NCI-H226 (cell line): ENCODE results near the gene CD300LB.
"Not testable (repeated sequence)": the region's sequence is repeated elsewhere in the genome, so short reads cannot be mapped to it uniquely, and the experiment has no call there.

Experiments used
- DNase-seq: peaks from one replicate; pipeline ENCODE4 v3.0.0-alpha.2; 2015

CD300LB gene

DNA sequence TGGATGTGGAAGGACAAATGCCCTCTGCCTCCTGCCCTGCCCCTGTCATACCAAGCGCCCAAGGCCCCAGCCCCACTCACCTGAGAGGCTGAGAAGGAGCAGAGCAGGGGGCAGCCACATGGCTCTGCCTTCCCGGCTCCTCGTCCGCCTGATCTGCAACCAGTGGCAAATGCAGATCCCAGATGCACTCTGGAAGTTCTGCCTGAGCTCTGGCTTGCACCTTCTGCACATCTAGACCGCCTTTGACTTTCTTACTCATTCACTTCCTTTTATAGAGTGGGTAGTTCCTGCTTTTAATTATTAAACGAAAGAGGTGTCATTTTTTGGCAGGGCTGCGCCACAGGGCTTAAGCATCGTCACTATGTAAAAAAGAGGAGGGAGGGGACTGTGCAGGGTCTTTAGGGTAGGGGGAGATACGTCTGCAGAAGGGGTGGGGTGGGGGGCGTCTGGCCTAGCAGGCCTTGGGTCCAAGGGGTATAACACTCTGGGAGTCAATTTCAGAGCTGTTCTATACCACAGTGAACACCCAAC, at the start of gene CD300LB:
Gene CD300LB (minus strand): TSS at position 245 of the 531 bp plus-strand sequence. CDS start 125 bp downstream, at position 120.
- no peak for DNase-seq

DNA sequence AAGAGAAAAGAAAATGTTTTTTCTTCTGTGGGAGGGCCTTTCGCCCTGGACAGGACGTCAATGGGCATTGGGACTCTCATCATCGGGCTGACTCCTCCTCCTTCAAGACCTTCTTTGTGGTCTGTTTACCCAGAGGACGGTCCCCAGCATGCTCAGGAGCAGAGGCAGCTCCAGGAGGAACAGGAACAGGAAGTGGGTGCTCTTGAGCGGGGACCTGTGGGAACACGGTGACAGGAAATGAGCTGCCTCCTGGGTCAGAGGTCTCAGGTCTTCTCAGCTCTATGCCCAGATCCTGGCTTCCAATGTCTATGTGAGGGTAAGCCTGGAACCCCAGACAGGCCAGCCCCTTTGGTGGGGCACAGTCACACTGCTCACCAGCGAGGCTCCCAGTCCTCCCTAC, 48.6 kb upstream of the CD300LB start:
- DNase-seq, result no peak

DNA sequence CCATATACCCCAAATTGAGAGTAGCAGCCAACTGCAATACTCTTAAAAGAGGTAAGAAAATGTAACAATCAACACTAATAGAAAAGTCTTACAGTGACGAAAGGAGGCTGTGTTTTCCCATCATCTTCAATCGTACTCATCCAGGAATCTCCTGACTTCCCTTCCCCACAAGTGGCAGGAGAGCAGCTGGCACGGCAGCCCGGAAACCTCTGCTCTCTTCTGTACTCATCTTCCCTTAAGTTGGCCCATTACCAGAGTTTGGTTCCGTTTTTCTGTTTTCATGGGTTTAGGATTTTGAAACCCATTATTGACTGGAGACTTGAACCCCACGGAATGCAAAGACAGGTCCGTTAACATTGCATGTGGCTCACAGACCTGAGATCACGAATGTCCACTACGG, 47.7 kb upstream of the CD300LB start:
- DNase-seq, result no peak

DNA sequence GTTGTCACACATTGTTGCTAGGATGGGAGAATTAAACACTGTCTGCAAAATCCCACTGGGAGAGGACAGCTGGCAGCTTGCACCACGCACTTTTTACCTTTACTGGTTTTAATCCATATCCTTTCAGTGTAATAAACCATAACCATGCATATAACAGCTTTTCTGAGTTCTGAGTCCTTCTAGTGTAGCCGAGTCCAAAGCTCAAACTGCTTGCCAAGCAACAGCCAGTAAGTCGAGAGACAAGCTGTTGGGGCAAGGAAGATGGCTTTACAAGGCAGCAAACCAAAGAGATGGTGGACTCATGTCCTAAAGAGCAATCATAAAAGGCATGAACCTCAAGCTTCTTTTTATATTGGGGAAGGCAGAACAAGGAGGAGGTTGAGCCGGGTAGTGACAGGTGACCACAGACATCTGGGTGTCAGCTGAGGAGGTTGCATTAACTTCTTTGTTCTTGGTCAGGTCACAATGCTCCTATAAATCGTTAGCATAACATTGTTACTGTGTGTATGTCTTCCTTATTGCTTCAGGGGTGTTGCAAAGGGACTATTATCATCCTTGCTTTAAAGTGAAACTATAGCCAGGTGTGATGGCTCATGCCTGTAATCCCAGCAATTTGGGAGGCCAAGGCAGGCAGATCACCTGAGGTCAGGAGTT, 43.3 kb upstream of the CD300LB start:
- DNase-seq, result no peak

DNA sequence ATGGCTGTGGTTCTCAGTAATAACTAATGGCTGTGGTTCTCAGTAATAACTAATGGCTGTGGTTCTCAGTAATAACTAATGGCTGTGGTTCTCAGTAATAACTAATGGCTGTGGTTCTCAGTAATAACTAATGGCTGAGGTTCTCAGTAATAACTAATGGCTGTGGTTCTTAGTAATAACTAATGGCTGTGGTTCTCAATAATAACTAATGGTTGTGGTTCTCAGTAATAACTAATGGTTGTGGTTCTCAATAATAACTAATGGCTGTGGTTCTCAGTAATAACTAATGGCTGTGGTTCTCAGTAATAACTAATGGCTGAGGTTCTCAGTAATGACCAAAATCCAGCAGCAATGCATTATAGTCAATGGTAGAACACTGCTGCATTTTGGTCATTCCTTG, 42.4 kb upstream of the CD300LB start:
- DNase-seq, result not testable (repeated sequence)

DNA sequence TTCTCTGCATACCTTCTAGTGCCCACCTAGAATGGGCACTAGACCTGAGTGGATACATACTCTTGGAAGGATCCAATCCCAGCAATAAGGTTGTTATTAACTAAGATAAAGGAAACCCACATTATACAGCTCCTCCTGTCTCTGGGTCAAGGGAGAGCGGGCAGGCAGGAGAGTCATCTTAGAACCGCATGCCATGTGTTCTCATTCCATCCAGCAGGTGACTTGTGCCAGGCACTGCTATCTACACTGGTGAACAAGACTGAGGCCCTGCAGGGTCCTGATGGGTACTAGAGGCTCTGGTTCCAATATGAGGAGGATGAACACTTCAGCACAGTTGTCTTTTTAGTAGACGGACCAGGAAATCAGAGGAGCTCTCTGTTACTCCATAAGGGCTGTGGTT, 41.9 kb upstream of the CD300LB start:
- DNase-seq, result no peak

DNA sequence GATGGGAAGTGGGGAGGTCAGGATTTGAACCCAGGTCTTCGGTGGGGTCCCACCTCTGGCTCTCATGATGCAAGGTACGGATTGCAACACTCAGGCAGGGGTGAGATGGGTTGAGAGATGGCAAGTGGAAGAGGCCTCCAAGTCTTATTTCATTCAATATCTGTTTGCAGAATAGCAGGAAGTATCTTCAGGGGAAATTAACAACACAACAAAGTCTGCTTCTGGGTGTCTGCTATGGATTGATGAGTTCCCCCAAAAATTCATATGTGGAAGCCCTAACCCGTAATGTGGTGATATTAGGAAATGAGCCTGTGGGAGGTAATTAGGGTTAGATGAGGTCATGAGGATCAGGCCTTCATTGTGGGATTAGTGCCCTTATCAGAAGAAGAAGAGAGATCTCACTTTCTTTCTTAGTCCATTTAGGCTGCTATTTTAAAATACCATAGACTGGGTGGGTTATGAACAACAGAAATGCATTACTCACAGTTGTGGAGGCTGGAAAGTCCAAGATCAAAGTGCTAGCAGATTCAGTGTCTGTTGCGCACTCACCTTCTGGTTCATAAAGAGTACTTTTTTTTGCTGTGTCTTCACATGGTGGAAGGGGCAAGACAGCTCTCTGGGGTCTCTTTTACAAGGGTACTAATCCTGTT, 40.5 kb upstream of the CD300LB start:
- DNase-seq, result no peak

DNA sequence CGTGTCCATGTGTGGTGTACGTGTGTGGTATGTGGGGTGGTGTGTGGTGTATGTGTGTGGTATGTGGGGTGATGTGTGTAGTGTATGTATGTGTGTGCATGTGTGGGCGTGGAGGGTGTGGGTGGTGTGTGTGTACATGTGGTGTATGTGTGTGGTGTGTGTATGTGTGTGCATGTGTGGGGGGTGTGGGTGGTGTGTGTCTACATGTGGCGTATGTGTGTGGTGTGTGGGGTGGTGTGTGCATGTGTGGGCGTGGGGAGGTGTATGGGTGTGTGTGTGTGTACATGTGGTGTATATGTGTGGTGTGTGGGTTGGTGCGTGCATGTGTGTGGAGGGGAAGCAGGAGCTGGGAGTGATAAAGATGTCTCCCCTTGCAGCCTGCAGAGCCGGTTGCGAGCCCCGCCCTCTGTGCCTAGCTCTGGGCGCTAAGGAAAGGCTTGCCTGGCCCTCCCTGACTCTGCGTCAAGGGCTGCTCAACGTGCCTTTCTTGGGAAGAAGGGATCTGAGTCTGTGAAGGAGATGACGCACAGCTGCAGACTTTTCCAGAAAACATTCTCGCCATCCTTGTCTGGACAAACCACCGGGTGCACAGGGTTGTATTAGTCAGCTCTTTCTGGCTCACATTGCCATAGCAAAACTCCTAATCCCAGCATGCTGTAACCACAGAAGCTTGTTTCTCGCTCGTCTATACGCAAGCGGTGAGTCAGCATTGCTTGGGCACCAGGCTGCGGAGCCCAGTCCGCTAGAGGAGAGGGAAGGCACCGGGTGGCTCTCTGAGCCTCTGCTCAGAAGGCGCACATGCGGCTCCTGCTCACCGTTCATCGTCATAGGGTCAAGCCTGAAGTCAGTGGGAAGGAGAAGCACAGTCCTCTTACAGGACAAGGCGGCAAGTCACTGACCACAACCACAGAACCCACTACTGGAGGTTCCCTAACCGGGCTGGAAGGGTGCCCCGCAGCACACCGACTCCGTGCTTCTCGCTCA, 38.0 kb upstream of the CD300LB start:
- DNase-seq, result peak; percentile 99

DNA sequence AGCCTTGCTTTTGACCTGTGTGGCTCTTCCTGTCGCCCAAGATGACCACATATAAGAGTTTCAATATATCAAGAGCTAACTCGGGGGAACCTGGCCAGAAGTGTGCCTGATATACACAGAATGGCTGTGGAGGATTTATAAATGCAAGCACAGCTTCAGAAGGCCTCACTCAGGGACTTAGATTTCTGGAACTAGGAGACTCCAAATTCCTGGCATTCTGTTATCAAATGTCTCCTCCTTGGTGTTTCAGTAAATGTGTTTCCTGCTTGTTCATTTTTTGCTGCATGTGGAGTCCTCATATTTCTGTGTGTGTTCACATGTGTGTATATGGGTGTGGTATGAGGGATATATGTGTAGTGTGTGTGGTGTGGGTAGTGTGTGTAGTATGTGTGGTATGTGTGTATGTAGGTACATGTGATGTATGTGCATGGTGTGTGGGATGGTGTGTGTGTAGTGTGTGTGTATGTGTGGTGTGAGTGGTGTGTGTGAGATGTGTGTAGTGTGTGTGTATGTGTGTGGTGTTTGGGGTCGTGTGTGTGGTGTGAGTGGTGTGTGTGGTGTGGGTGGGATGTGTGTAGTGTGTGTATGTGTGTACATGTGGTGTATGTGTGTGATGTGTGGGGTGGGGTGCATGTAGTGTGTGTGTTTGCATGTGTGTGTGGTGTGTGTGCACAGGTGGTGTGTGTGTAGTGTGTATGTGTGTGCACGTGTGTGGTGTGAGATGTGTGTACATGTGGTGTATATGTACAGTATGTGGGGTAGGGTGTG, 37.0 kb upstream of the CD300LB start:
- peak; percentile 24 for DNase-seq

DNA sequence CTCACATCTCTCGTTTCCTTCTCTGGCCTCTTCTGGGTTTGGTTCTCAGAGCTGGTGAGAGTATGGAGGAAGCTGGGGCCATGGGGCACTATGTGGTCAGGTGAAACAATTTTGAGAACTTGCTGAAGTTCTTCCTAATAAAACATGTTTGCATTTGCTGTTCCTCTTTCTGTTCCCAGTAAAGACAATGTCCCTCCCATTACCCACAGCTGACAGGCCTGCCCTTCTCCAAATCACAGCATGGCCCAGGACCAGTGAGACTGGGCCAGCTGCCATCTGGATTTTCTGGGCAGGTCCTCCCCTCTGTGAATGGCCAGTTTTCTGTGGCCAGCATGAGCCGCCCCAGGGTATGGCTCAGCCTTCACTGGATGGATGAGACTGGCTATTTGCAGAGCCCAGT, 36.1 kb upstream of the CD300LB start, which contains the start of gene CD300H:
Gene CD300H (minus strand): TSS at position 113 of the 400 bp plus-strand sequence.
- no peak for DNase-seq

DNA sequence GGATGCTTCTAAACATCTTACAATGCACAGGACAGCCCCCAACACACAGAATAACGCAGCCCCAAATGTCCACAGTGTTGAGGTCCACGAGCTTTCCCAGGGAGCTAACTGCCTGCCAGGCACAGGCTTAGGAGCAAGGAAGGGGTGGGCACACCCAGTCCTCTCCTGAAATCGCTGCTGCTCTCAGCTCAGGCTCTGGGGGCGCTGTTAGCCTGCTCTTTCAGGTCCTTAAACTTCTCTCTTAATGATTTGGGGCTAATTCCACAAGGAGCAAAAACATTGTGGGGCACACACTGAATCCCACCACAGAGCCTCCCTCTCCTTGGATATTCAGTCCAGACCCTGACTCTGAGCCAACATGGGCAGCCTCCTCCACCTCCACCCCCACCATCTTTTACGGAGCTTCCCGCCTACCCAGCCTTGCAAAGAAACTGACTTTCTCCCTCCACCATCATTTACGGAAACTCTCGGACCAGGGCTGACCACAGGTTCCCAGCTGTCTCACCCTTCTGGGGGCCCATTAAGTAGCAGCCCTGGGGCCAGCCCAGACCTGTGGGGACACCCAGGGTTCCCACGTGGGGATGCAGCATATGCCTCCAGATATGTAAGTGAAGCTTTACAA, 35.0 kb upstream of the CD300LB start:
- no peak for DNase-seq

DNA sequence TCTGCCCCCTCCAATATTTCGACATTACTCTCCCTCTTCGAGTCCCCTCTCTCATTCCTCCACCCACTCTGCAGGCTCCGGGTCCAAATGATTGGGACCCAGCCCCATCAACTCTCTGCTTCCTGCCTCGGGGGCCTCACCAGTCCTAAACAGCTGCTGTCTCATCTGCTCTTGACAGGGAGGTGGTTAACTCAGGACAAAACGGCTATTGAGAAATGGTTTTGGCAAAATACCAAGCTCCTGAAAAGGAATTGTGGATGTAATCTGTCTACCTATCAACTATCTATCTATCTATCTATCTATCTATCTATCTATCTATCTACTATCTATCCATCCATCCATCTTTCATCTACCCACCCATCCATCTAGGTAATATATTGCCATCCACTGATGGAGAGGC, 33.9 kb upstream of the CD300LB start:
- DNase-seq, result no peak

DNA sequence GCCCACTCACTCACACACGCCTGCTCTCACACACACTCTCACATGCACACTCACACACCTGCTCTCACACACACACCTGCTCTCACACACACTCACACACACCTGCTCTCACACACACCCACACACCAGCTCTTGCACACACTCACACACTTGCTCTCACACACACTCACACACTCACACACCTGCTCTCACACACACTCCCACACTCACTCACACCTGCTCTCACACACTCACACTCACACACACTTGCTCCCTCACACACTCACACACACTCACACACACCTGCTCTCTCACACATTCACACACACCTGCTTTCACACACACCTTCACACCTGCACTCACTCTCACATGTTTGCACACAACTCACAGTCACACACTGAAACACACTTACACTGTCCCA, 32.1 kb upstream of the CD300LB start:
- no peak for DNase-seq

DNA sequence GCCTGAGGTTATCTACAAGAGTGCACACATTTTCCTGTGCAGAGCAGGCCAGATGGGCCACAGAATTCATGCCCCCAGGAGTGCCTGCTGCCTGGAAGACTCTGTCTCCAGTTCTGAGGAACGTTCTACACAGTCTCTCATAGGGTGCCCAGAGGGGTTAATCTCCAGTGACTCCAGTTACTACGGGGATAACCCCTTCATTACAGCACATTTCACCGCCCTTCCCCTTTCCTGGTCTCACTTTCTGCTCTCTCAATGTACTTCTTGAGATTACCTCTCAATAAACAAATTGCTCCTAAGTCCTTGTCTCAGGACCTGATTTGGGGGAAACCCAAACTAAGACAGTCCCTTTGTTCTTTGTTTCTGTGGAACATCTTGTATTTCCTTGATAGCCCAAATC, 30.3 kb upstream of the CD300LB start:
- DNase-seq, result no peak

DNA sequence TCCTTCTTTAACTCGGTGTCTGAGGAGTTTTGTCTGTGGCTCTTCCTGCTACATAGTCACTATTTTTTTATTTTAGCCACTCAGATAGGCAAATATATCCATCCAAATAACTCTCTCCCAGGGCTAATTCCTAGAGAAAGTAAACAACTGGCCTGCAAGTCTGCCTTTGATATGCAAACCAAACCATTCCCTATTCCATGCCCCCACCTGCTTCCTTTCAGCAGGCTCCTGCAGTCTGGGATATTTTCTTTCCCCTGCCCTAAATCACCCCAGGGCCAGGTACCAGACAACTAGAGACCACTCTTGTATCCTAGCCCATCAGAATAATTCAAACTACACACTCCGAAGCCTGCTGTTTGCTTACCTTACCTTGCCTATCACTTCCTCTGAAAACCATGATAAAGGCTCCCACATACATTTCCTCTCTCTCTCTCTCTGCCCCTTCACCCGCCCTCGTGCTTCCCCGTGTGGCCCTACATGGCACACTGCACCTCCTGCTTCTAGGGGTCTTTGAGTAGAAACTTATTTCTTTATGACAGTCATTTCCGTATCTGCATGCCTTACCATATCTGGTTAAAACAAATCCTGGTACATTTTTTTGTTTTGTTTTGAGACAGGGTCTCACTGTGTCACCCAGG, 27.7 kb upstream of the CD300LB start:
- no peak for DNase-seq

DNA sequence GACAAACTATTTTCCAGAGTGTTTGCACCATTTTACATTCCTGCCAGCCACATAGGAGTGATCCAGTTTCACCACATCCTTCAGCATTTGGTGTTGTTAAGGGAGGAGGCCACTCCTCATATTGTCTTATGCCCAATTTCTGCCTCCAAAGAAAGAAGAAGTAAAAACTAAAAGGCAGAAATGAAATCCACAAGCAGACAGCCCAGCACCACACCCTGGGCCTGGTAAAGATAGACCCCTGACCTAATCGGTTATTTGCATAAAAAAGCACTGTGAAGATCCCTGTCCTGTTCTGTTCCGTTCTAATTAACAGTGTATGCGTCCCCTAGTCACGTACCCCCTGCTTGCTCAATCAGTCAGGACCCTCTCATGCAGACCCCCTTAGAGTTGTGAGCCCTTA, 27.1 kb upstream of the CD300LB start:
- not testable (repeated sequence) for DNase-seq

DNA sequence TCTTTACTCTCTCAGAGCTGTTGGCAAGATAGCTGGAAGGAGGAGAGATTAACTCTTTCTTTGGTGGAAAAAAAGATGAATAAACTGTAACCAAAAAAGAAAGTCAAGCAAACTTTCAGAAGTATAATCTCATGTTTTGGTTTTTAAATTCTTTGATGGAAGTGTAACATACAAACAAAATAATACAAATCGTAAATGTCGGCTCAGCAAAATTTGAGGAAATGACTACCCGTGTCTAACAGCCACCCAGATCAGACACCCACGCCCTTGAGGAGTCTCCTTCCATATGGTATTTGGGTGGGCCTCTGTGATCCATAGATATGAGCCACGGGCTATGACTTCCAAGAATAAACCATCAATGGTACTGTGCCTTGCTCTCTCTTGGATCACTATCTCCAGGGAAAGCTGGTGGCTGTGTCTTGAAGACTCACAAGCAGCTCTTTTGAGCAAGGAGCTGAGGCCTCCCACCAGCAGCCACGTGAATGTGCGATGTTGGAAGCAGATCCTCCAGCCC, 24.2 kb upstream of the CD300LB start:
- no peak for DNase-seq

DNA sequence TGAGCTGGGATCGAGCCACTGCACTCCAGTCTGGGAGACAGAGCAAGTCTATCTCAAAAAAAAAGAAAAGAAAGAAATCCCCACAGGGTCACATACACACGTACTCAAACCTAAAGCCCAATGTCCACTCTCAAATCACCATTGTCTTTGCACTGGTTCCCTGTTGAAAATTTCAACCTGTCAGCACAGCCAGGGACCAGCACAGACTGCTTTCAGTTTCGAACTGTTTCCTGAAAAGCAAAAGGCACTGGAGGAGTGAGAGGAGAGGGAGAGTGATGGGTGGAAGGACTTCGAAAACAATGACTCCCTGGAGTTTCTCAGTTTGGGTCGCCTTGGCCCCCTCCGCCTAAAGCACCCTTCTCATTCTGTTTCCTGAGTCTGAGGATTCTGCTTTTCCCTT, 23.6 kb upstream of the CD300LB start:
- no peak for DNase-seq

DNA sequence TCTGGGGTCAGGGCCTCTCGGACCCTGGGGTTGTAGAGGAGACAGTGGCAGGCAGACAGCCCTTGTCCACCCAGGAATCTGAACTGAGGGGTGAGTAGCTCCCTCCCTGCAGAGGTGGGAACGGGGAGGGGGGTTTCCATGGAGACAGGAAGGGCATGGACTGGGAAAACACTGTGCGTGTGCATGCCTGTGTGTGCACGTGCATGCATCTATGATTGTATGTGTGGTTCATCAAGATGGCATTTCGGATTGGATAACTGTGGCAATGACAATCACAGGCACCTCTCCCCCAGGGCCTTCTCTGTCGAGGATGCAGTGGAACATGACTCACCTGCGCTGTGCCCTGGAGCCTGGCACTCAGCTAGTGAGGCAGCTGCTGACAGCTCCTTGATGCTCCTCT, 20.8 kb upstream of the CD300LB start:
- no peak for DNase-seq

DNA sequence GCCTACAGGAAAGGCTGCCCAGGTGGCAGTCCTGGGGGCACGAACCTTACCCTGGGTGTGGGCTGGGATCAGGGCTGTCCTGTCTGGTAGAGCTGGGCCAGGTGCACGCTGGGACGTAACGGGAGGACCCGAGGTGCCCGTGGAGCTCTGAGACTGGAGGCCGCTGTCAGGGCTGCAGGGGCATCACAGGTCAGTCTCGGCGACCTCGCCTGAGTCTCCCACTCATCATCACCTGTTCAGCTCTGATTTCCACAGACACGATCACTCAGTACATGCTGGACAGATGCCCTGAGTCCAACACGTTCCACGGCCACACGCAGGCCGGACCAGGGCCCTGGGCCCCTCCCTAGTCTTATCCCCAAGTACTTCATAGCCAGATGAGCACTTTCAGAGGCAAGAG, 19.3 kb upstream of the CD300LB start:
- DNase-seq, result no peak

DNA sequence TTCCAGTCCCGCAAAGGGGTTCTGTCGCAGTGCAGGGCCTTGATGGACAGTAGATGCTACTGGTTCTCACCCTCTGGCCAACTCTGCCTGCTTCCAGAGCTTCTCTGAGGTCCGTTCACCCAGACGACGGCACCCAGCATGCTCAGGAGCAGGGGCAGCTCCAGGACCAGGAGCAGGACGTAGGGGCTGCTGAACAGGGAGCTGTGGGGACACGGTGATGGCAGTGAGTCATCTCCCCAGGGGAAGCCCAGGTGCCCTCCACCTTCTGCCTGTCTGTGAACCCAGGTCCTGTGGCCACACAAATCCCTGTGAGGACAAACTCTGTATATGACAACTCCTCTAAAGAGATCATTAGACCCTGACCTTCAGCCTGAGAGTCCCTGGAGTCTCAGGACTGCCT, 18.1 kb upstream of the CD300LB start:
- DNase-seq, result no peak
